Left lung (tissue), 10 donors: ENCODE results near the gene DIP2A. TPM values are rescaled to one million over a fixed set of nuclear protein-coding genes. Genes with fewer than 3 reads are reported as not detected.

ENCODE experiments used
- ATAC-seq: fragments of 200-7000 bp; cut with Tn5 transposase; one replicate; pipeline ENCODE4 v1.9.1; 2020; ENCODE audit warnings: moderate library complexity
- DNase-seq, 4 donors: peaks; one replicate each; pipeline ENCODE4 v3.0.0-alpha.2; 2013 to 2020
- H3K27ac ChIP-seq, 2 donors: fragments of 200-600 bp; sonication (generic) in 1 of 2; one replicate each; pipeline versions ENCODE4 v1.5.0 to v1.8.0; 2020 to 2021
- H3K27me3 ChIP-seq, 2 donors: fragments of 200-600 bp; sonication (generic) in 1 of 2; one replicate each; pipeline versions ENCODE4 v1.5.0 to v1.8.0; 2020 to 2021
- H3K36me3 ChIP-seq, 2 donors: fragments of 200-600 bp; sonication (generic) in 1 of 2; one replicate each; pipeline versions ENCODE4 v1.5.0 to v1.8.0; 2020 to 2021
- H3K4me1 ChIP-seq, 2 donors: fragments of 200-600 bp; one replicate each; pipeline ENCODE4 v1.8.0; 2021
- H3K4me3 ChIP-seq, 2 donors: fragments of 200-600 bp; sonication (generic) in 1 of 2; one replicate each; pipeline versions ENCODE4 v1.5.0 to v1.8.0; 2020 to 2021; ENCODE audit warnings: mild to moderate bottlenecking in 1 of 2
- H3K9me3 ChIP-seq, 2 donors: fragments of 200-600 bp; sonication (generic) in 1 of 2; one replicate each; pipeline versions ENCODE4 v1.5.0 to v1.8.0; 2020 to 2021
- intact Hi-C, 2 donors: fragments of 100-400 bp; cut with DNase I; formaldehyde crosslinking; loops; one replicate each; pipeline versions ENCODE4 v1.11.2 to v1.14.2; 2022
- polyA plus RNA-seq, 6 donors: library from polyadenylated mRNA; unstranded; fragments of 120-200 nt; gene quantifications; one replicate each; pipeline ENCODE4 v1.2.1, GENCODE V29; 2013; ENCODE audit not compliant: insufficient read length in 6 of 6
- total RNA-seq, 2 donors: library from RNA; stranded (reverse); fragmentation: NEBNext Ultra II Directional; extraction: Animal tissue kit (Norgen Biotek cat#: 25700); gene quantifications; one replicate each; pipeline ENCODE4 v1.2.1, GENCODE V29; 2021
- TF ChIP-seq, protein P1 (sequence below), 2 donors: fragments of 200-600 bp; sonication (generic) in 1 of 2; IDR thresholded peaks; one replicate each; pipeline versions ENCODE4 v1.5.0 to v1.8.0; 2021; ENCODE audit warnings: antibody characterized with exemption in 2 of 2
- donor health status: DM: no; HTN: yes; CAD: no.
- donor health status: DM: no; HTN: no; CAD: no.

DIP2A gene
- total and polyA plus RNA-seq, 8 donors = 31.5 to 75.3 (median 62.6) TPM

DNA sequence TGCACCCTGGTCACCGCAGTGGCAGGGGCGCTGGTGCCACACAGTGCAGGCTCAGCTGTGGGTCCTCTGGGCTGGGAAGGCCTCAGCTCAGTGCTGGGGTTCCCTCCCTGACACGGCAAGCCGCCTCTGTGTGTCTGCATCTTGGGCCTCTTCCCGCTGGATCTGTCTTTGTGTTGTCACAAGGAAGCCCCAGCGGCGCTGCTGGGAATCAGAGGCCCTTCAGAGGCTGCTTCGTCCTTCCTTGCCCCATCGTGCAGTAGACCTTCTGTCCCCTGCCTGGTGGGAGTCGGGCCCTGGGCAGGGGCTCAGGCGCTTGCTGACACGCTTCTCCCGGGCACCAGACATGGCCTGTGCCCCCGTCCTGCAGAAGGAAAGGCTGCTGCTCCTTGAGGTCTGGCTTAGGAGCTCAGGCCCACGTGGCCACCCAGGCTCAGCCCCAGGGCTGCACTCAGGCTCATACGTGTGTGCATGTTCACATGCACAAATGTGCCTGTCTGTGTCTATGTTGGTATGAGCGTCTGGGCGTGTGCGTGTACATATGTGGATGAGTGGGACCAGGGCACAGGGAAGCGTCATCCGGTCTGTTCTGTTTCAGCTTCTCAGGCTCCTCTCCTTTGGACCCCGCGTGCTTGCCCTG, 24.3 kb upstream of the DIP2A start:
- intact Hi-C loops = no loop called here
- Histone ChIP-seq H3K36me3 (peaks cover 0 to 98% of the 10 kb centered on the region in 2 donors), H3K4me1 (no peaks in the 10 kb centered on the region), H3K9me3 (no peaks in the 10 kb centered on the region), H3K27ac (no peak overlapping the region), H3K27me3 (no peaks in the 10 kb centered on the region), H3K4me3 (no peak overlapping the region)
- DNase-seq = no peak
- TF ChIP-seq, protein P1, sequence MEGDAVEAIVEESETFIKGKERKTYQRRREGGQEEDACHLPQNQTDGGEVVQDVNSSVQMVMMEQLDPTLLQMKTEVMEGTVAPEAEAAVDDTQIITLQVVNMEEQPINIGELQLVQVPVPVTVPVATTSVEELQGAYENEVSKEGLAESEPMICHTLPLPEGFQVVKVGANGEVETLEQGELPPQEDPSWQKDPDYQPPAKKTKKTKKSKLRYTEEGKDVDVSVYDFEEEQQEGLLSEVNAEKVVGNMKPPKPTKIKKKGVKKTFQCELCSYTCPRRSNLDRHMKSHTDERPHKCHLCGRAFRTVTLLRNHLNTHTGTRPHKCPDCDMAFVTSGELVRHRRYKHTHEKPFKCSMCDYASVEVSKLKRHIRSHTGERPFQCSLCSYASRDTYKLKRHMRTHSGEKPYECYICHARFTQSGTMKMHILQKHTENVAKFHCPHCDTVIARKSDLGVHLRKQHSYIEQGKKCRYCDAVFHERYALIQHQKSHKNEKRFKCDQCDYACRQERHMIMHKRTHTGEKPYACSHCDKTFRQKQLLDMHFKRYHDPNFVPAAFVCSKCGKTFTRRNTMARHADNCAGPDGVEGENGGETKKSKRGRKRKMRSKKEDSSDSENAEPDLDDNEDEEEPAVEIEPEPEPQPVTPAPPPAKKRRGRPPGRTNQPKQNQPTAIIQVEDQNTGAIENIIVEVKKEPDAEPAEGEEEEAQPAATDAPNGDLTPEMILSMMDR (IDR thresholded peaks at IDR 0.05) = no peak
- no peak for ATAC-seq

DNA sequence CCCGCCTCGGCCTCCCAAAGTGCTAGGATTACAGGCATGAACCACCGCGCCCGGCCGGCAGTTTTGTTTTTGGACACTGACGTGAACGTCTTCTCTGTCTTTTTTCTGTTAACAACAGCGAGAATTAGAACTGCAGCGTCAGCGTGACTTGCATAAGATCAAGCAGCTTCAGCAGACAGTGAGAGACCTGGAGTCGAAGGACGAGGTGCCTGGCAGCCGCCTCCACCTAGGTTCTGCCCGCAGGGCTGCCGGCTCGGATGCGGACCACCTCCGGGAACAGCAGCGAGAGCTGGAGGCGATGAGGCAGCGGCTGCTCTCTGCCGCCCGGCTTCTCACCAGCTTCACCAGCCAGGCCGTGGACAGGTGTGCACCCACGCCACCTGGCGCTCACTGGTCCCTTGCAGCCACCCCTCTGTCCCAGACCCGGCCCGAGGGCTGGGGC, 22.9 kb upstream of the DIP2A start:
- TF ChIP-seq, protein P1 (IDR thresholded peaks at IDR 0.05) = no peak
- H3K4me1 ChIP-seq = no peaks in the 10 kb centered on the region
- no peak overlapping the region for H3K4me3 ChIP-seq
- peaks cover 0 to 98% of the 10 kb centered on the region in 2 donors for H3K36me3 ChIP-seq
- no peak overlapping the region for H3K27ac ChIP-seq
- DNase-seq (no peak), ATAC-seq (no peak)
- intact Hi-C loops = no loop called here
- no peaks in the 10 kb centered on the region for H3K9me3 ChIP-seq
- H3K27me3 ChIP-seq = no peaks in the 10 kb centered on the region

DNA sequence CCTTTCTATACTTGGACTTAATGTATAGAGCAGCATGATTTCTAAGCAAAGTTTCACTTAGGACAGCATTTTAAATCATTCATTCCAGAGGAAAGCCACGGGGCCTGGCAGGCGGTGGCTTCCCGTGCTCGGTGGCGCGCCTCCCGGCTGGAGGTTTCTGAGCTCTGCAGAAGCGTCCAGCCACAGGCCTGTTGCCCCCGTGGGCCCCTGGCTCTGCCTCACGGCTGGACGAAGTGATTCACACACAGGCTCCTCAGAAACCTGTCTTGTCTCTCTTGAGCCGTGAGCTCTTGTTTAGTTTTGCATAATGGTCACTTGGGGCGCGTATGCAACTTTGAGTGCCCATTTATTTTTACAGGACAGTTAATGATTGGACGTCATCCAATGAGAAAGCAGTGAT, 22.1 kb upstream of the DIP2A start:
- no peaks in the 10 kb centered on the region for H3K27me3 ChIP-seq
- H3K9me3 ChIP-seq = no peaks in the 10 kb centered on the region
- DNase-seq (no peak), ATAC-seq (no peak)
- no peak overlapping the region for H3K27ac ChIP-seq
- intact Hi-C loops = no loop called here
- H3K4me3 ChIP-seq = no peak overlapping the region
- H3K4me1 ChIP-seq = no peaks in the 10 kb centered on the region
- TF ChIP-seq, protein P1 (IDR thresholded peaks at IDR 0.05) = no peak
- H3K36me3 ChIP-seq = peaks cover 0 to 98% of the 10 kb centered on the region in 2 donors

DNA sequence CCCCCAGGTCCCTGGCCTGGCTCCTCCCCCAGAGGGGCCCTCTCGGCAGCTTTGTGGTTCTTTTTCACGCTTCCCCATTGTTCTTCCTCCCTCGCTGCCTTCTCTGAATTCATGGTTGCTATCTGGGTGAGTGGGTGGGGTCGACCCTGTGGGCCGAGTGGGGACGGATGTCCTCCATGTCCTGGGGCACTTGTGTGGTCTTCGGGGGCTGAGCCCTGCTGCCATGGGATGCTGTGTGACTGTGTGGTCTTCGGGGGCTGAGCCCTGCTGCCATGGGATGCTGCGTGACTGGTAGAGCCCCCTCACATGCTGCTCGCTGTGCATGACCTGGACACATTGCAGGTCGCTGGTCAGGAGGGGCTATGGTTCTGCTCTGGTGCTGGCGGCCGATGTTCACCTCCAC, 21.6 kb upstream of the DIP2A start:
- intact Hi-C loops = no loop called here
- H3K36me3 ChIP-seq = peaks cover 0 to 98% of the 10 kb centered on the region in 2 donors

DNA sequence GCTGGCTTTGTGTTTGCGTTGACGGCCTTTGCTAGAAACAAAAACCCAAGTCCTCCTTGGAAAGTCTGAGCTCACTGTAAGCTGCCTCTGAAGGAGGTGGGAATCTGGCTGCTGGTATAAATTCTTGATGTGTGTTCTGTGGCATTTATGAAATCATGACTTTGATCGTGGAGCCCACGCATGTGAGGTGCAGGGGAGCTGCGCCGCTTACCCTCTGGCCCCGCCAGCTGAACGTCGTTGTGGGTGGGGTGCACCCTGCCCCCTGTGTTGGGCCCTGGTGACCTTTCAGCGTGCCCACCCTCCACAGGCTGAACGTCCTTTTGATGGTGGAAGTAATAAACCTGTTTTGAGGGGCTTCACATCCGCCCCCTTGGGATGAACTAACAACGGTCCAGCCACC, 21.2 kb upstream of the DIP2A start:
- H3K9me3 ChIP-seq = no peaks in the 10 kb centered on the region
- TF ChIP-seq, protein P1 (IDR thresholded peaks at IDR 0.05) = no peak
- H3K4me3 ChIP-seq = no peak overlapping the region
- peaks cover 0 to 98% of the 10 kb centered on the region in 2 donors for H3K36me3 ChIP-seq
- H3K27me3 ChIP-seq = no peaks in the 10 kb centered on the region
- H3K27ac ChIP-seq = no peak overlapping the region
- H3K4me1 ChIP-seq = no peaks in the 10 kb centered on the region
- DNase-seq (no peak), ATAC-seq (no peak)
- intact Hi-C loops = no loop called here

More for the DNA sequence above, 21.6 kb upstream of the DIP2A start:
- H3K4me1 ChIP-seq = no peaks in the 10 kb centered on the region
- TF ChIP-seq, protein P1 (IDR thresholded peaks at IDR 0.05) = no peak
- ATAC-seq (no peak), DNase-seq (no peak)
- H3K4me3 ChIP-seq = no peak overlapping the region
- no peaks in the 10 kb centered on the region for H3K9me3 ChIP-seq
- H3K27me3 ChIP-seq = no peaks in the 10 kb centered on the region
- no peak overlapping the region for H3K27ac ChIP-seq
